Mucosa of rectum (tissue), 2 donors: ENCODE results near the gene ADM2.
A peak's percentile ranks its signal among the peaks of the same experiment; 100 is the strongest.

ENCODE experiments used
- H3K27ac ChIP-seq, 2 donors: one replicate each; pipeline ENCODE4 v1.7.0; 2013; ENCODE audit warnings: inconsistent platforms in 2 of 2, low read depth in 2 of 2, low read length in 2 of 2
- H3K27me3 ChIP-seq, 2 donors: one replicate each; pipeline ENCODE4 v1.7.0; 2013; ENCODE audit warnings: low read length in 2 of 2; ENCODE audit not compliant: control insufficient read depth in 2 of 2, insufficient read depth in 2 of 2
- H3K36me3 ChIP-seq, 2 donors: one replicate each; pipeline ENCODE4 v1.7.0; 2013; ENCODE audit warnings: low read length in 2 of 2; ENCODE audit not compliant: control insufficient read depth in 2 of 2, insufficient read depth in 2 of 2
- H3K4me1 ChIP-seq, 2 donors: one replicate each; pipeline ENCODE4 v1.7.0; 2013; ENCODE audit warnings: low read length in 2 of 2, mild to moderate bottlenecking in 1 of 2; ENCODE audit not compliant: control insufficient read depth in 2 of 2, insufficient read depth in 2 of 2
- H3K4me3 ChIP-seq, 2 donors: one replicate each; pipeline ENCODE4 v1.7.0; 2013; ENCODE audit warnings: low read length in 2 of 2
- H3K9ac ChIP-seq, 2 donors: one replicate each; pipeline ENCODE4 v1.7.0; 2013; ENCODE audit warnings: low read length in 2 of 2, low read depth in 1 of 2, mild to moderate bottlenecking in 1 of 2
- H3K9me3 ChIP-seq, 2 donors: one replicate each; pipeline ENCODE4 v1.7.0; 2013; ENCODE audit warnings: low read length in 2 of 2; ENCODE audit not compliant: control insufficient read depth in 2 of 2
- donor health status: healthy.
- donor health status: Normal muscosa, but diverticular disease.

ADM2 gene

DNA sequence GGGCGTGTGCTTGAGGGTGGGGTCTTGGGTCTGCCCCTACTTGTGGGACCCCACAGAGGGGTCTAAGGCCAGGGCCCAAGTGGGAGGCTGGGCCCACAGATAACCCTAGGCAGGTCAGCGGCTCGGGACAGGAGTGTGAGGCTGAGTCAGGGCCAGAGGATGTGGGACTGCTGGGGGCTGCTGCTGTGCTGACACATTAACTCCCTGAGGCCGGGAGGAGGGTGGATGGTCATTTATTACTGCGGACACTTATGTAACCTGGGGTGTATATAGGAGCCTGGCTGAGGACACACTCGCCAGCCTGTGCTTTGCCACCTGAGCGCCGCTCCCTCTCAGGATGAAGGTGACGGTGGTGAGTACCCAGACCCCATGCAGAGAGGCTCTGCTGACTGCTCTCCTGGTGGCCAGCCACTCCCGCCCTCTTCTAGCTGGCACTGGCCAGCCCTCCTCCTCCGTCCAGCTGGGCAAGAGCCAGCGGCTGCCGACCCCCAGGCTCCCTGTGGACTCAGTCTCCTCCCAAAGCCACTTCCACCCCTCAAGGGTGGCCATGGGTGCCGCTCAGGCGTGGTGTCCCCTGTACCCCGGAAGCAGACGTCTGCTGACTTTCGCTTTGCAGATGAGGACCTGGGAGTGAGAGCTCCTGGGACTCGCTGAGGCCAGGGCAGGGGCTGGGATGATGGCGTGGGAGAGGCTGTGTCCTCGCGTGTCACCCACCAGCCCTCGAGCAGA, 5.4 kb downstream of the ADM2 start, which contains the start of gene MIOX:
MIOX (plus strand) TSS at position 299 of the 729 bp plus-strand sequence; CDS start at position 338, 39 bp downstream.
- Histone ChIP-seq H3K9ac (no peak within 1 kb of the TSS), H3K4me1 (peaks cover 9 to 17% of the 10 kb centered on the region in 2 donors), H3K9me3 (no peaks in the 10 kb centered on the region), H3K36me3 (no peaks in the 10 kb centered on the region), H3K27ac (no peak within 1 kb of the TSS), H3K4me3 (no peak within 1 kb of the TSS), H3K27me3 (peaks cover 0 to 1% of the 10 kb centered on the region in 2 donors)

DNA sequence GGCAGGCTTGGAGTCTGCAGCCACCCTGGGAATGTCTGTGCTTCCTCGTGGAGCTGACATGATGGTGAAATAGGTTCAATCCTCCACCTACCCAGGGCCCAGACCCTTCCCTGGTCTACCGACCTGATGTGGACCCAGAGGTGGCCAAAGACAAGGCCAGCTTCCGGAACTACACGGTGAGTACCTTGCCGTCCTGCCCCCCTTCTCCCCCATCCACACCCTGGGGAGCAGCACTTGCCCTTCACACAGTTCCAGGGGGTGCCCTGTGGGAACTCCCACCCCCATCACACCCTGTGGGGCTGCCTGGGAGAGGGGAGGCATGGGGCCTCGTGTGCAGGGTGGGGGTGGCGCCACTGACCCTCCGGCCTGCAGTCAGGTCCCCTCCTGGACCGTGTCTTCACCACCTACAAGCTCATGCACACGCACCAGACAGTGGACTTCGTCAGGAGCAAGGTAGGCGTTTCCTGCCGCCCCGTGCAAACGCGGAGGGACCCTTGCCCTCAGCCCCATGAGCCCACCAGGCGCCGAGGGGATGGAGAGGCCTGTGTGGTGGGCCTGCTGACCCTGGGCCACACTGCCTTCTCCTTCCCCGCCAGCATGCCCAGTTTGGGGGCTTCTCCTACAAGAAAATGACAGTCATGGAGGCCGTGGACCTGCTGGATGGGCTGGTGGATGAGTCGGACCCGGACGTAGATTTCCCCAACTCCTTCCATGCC, 6.1 kb downstream of the ADM2 start:
- H3K27ac ChIP-seq: no peak overlapping the region
- no peaks in the 10 kb centered on the region for H3K27me3 ChIP-seq
- H3K36me3 ChIP-seq: no peaks in the 10 kb centered on the region
- H3K4me3 ChIP-seq: no peak overlapping the region
- no peaks in the 10 kb centered on the region for H3K9me3 ChIP-seq
- no peak overlapping the region for H3K9ac ChIP-seq
- H3K4me1 ChIP-seq: peaks cover 5 to 12% of the 10 kb centered on the region in 2 donors

DNA sequence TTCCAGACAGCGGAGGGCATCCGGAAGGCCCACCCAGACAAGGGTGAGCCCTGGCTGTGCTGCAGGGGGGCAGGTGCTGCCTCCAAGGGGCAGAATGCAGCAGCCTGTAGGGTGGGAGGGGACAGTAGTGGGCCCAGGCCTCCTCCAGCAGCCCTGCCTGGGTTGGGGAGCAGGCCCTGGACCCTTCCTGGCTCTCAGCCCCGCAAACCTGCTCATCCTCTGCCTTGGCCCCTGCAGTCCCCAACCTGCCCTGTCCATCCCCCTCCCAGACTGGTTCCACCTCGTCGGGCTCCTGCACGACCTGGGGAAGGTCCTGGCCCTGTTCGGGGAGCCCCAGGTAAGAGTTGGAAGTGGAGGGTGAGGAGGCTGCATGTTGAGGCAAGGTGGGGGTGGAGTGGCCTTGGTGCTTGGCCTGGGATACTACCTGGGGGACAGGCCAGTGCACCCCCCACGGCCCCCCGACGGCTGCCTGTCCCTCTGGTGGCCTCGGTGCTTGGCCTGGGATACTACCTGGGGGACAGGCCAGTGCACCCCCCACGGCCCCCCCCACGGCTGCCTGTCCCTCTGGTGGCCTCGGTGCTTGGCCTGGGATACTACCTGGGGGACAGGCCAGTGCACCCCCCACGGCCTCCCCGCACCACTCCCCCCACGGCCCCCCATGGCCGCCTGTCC, 6.8 kb downstream of the ADM2 start:
- Histone ChIP-seq H3K27ac (no peak overlapping the region), H3K4me3 (no peak overlapping the region), H3K27me3 (no peaks in the 10 kb centered on the region), H3K36me3 (no peaks in the 10 kb centered on the region), H3K9ac (no peak overlapping the region), H3K4me1 (peaks cover 5 to 12% of the 10 kb centered on the region in 2 donors), H3K9me3 (no peaks in the 10 kb centered on the region)

DNA sequence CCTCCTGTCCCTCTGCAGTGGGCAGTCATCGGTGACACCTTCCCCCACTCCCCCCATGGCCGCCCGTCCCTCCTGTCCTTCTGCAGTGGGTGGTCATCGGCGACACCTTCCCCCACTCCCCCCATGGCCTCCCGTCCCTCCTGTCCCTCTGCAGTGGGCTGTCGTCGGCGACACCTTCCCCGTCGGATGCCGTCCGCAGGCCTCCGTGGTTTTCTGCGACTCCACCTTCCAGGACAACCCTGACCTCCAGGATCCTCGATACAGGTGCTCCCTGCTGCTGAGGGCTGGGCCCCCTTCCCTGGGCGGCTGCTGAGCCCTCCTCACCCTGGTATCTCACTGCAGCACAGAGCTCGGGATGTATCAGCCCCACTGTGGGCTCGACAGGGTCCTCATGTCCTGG, 7.5 kb downstream of the ADM2 start:
- H3K27me3 ChIP-seq: no peaks in the 10 kb centered on the region
- no peaks in the 10 kb centered on the region for H3K36me3 ChIP-seq
- H3K27ac ChIP-seq: no peak overlapping the region
- peaks cover 4 to 8% of the 10 kb centered on the region in 2 donors for H3K4me1 ChIP-seq
- H3K4me3 ChIP-seq: no peak overlapping the region
- no peak overlapping the region for H3K9ac ChIP-seq
- H3K9me3 ChIP-seq: no peaks in the 10 kb centered on the region

DNA sequence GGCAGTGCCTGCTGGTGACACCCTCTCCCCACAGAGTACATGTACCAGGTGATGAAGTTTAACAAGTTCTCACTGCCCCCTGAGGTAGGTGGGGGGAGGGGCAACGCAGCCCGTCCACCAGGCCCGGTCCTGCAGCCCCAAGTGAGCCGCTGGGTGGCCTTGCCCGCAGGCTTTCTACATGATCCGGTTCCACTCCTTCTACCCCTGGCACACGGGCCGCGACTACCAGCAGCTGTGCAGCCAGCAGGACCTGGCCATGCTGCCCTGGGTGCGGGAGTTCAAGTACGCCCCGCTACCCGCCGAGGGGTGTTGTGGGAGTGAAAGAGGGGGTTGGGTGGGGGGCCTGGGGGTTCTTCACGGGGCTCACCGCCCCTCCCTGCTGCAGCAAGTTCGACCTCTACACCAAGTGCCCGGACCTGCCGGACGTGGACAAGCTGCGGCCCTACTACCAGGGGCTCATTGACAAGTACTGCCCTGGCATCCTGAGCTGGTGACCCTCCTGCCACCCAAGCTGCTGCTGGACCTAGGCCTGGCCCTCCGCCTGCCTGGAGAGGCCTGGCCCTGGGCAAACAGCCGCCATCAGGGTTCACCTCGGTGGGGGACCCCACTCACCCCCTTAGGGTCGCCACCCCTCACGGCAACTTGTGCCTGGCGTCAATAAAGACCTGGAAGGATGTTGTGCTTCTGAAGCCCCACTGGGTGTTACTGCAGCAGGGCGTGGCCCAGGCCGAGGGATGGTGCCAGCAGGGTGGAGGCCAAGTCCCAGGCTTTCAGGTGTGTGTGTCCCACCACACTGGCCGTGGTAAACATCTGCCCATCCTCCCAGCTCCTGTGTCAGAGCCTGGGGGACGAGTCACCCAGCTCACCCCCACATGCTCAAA, 8.3 kb downstream of the ADM2 start:
- H3K4me3 ChIP-seq: no peak overlapping the region
- no peaks in the 10 kb centered on the region for H3K27me3 ChIP-seq
- H3K4me1 ChIP-seq: peaks cover 0 to 1% of the 10 kb centered on the region in 2 donors
- H3K9me3 ChIP-seq: no peaks in the 10 kb centered on the region
- no peak overlapping the region for H3K9ac ChIP-seq
- H3K36me3 ChIP-seq: no peaks in the 10 kb centered on the region
- no peak overlapping the region for H3K27ac ChIP-seq

DNA sequence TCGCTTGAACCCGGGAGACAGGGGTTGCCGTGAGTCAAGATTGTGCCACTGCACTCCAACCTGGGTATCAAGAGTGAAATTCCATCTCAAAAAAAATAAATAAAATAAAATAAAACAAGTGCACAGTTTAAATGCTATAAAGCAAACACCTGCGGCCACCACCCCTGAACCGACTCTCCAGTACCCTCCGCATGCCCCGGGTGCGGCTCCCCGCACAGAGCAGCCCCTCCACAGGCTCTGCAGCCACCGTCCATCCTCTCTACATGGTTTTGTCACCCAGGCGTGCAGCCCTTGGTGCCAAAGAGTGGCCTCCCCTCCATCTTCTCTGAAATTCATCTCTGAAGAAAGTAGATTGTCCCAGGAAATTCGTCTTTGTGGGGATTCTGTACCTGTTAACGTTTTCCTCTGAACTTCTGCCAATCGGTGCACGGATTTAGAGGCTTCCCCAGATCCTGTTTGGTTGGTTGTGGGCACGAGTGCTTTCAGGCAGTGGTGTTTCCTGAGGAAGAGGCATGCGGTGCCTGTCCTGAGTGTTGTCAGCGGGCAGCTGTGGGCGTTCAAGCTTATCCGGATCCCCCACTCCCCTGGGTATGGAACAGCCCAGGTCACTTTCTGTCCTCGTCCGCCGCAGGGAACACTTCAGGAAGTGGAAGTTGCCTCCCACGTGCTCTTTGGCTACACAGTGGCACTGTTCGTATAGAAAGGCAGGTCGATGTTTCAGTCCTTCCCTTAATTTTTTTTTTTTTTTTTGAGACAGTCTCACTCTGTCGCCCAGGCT, 9.4 kb downstream of the ADM2 start:
- Histone ChIP-seq H3K36me3 (no peaks in the 10 kb centered on the region), H3K27me3 (no peaks in the 10 kb centered on the region), H3K27ac (no peak overlapping the region), H3K9ac (no peak overlapping the region), H3K9me3 (no peaks in the 10 kb centered on the region), H3K4me3 (no peak overlapping the region), H3K4me1 (no peaks in the 10 kb centered on the region)

DNA sequence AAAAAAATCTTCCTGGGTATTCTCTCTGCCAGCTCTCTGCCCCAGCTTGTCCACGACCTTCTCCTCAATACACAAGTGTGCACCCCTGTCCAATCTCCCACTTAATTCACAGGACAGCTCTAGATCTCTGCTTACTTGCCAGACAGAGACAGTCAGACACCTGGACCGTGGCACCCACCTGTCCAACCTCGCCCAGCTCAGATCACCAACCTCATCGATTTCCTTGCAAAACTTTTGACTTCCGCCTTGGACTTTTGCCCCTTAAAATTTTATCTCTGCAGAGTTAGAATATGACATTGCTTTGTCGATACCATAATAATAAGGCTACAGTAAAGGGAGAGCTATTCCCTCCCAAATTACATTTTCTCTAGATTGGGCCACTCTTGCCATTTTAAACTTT, 15.8 kb downstream of the ADM2 start:
- Histone ChIP-seq H3K36me3 (no peaks in the 10 kb centered on the region), H3K9ac (no peak overlapping the region), H3K4me3 (no peak overlapping the region), H3K27ac (no peak overlapping the region), H3K4me1 (peaks cover 2 to 4% of the 10 kb centered on the region in 2 donors), H3K27me3 (no peaks in the 10 kb centered on the region), H3K9me3 (no peaks in the 10 kb centered on the region)

DNA sequence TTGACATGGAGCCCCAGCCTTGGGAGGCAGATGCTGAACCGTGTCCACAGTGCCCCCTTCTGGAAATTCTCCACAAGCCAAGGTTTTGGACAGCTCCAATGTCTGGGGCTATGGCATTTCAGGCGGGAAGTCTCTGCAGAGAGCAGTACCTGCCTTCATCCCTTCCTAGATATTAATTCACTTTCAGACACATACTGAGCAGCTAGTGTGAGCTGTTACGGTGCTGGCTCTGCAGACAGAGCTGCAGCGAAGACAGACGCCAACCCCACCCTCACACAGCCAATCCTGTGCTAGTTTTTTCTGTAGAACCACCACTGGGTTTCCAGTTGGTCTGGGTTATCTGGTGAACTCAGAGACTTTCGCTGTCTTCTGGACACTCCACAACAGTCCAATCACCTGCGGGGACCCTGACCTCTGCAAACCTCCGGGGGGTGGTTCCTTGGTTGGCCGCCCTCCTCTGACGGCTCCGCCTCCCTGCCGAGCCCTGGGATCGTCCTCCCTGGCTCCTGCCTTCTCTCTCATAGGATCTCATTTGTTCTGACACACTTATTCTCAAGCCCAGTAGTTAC, 17.1 kb downstream of the ADM2 start:
- Histone ChIP-seq H3K9me3 (no peaks in the 10 kb centered on the region), H3K27me3 (no peaks in the 10 kb centered on the region), H3K4me1 (peaks cover 2 to 4% of the 10 kb centered on the region in 2 donors), H3K27ac (no peak overlapping the region), H3K36me3 (peaks cover 3 to 6% of the 10 kb centered on the region in 2 donors), H3K9ac (no peak overlapping the region), H3K4me3 (peak overlapping the region; percentile 8 to 31)

DNA sequence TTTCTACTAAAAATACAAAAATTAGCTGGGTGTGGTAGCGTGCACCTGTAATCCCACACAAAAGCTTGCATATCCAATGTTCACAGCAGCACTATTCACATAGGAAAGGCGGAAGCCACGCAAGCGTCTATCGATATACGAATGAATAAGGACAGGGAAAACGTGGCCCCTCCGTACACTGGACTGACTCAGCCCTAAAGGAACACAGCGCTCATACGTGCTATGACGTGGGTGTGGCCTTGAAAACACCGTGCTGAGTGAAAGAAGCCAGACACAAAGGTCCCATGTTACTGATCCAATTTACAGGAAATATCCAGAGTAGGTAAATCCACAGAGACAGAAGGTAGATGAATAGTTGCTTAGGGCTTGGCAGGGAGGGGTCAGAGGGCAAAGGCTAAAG, 19.1 kb downstream of the ADM2 start:
- H3K4me1 ChIP-seq: peaks cover 2 to 4% of the 10 kb centered on the region in 2 donors
- no peaks in the 10 kb centered on the region for H3K27me3 ChIP-seq
- H3K27ac ChIP-seq: no peak overlapping the region
- H3K36me3 ChIP-seq: peaks cover 8 to 11% of the 10 kb centered on the region in 2 donors
- H3K4me3 ChIP-seq: no peak overlapping the region
- H3K9ac ChIP-seq: no peak overlapping the region
- no peaks in the 10 kb centered on the region for H3K9me3 ChIP-seq
